Erythroblast (primary cell): Measurements from ENCODE around the gene KIF16B.

Experiments used
- DNase-seq, 2 experiments: peaks; one replicate each; lab custom pipeline; 2025; lab: John Stamatoyannopoulos, UW
- GATA1 ChIP-seq: IDR thresholded peaks from 2 replicates; pipeline ENCODE4 v1.6.1; 2011; ENCODE audit warnings: low read depth, mild to moderate bottlenecking, control low read depth, low read length, moderate library complexity
- POLR2A ChIP-seq: IDR thresholded peaks from 2 replicates; pipeline ENCODE4 v1.6.1; 2011; ENCODE audit warnings: mild to moderate bottlenecking, low read length

KIF16B gene

GRCh38 chr20:16316513-16316912, 256.7 kb downstream of the KIF16B start:
- DNase-seq = no peak
- no peak for TF ChIP-seq GATA1
- no peak for TF ChIP-seq POLR2A

- DNase-seq = no peak
- TF ChIP-seq POLR2A = no peak
- no peak for TF ChIP-seq GATA1
Measured at GRCh38 chr20:16314748-16315159, 258.5 kb downstream of the KIF16B start.

GRCh38 chr20:16314320-16314719, 258.9 kb downstream of the KIF16B start:
- TF ChIP-seq POLR2A (no peak), GATA1 (no peak)
- no peak for DNase-seq

- no peak for DNase-seq
- TF ChIP-seq GATA1 = no peak
Measured at GRCh38 chr20:16313917-16314316, 259.3 kb downstream of the KIF16B start.

GRCh38 chr20:16312998-16313397, 260.2 kb downstream of the KIF16B start:
- DNase-seq = no peak
- no peak for TF ChIP-seq GATA1
- no peak for TF ChIP-seq POLR2A

GRCh38 chr20:16311756-16312155, 261.5 kb downstream of the KIF16B start:
- no peak for DNase-seq

GRCh38 chr20:16308754-16309153, 264.5 kb downstream of the KIF16B start:
- DNase-seq = no peak
- TF ChIP-seq POLR2A (no peak), GATA1 (no peak)

More at GRCh38 chr20:16311756-16312155, 261.5 kb downstream of the KIF16B start:
- TF ChIP-seq GATA1 = no peak
- no peak for TF ChIP-seq POLR2A

GRCh38 chr20:16302818-16303217, 270.4 kb downstream of the KIF16B start:
- no peak for DNase-seq
- no peak for TF ChIP-seq GATA1
- no peak for TF ChIP-seq POLR2A

GRCh38 chr20:16301986-16302385, 271.3 kb downstream of the KIF16B start:
- TF ChIP-seq POLR2A (no peak), GATA1 (no peak)
- no peak for DNase-seq

- TF ChIP-seq GATA1 (no peak), POLR2A (no peak)
- no peak for DNase-seq
Measured at GRCh38 chr20:16299897-16300296, 273.4 kb downstream of the KIF16B start.

GRCh38 chr20:16296931-16297330, 276.3 kb downstream of the KIF16B start:
- TF ChIP-seq GATA1 (no peak), POLR2A (no peak)
- DNase-seq = no peak

- TF ChIP-seq GATA1 (no peak), POLR2A (no peak)
Measured at GRCh38 chr20:16295534-16295933, 277.7 kb downstream of the KIF16B start.

GRCh38 chr20:16293590-16293989, 279.7 kb downstream of the KIF16B start:
- no peak for DNase-seq
- no peak for TF ChIP-seq POLR2A
- no peak for TF ChIP-seq GATA1

More at GRCh38 chr20:16295534-16295933, 277.7 kb downstream of the KIF16B start:
- DNase-seq = no peak

- DNase-seq = no peak
- TF ChIP-seq GATA1 (no peak), POLR2A (no peak)
Measured at GRCh38 chr20:16292226-16292880, 280.9 kb downstream of the KIF16B start.

- DNase-seq = no peak
- TF ChIP-seq GATA1 = no peak
Measured at GRCh38 chr20:16290358-16290757, 282.9 kb downstream of the KIF16B start.
